Measurements from ENCODE around the gene MFSD8. TPM values are rescaled to one million over a fixed set of nuclear protein-coding genes. Genes with fewer than 3 reads are reported as not detected.

MFSD8 gene
- total and polyA plus RNA-seq, 10 donors = 13.9 to 42.5 (median 34.0) TPM

DNA sequence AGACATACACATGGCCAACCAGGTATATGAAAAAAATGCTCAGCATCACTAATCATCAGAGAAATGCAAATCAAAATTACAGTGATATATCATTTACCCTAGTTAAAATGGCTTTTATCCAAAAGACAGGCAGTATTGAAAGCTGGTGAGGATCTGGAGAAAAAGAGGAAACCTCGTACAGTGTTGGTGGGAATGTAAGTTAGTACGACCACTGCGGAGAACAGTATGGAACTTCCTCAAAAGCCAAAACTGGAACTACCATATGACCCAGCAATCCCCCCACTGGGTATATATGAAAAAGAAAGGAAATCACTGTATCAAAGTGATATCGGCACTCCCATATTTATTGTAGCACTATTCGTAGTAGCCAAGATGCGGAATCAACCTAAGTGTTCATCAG lies 23.7 kb upstream of the MFSD8 start:
- peaks cover 0 to 13% (median 8%) of the 10 kb centered on the region in 6 donors for H3K4me1 ChIP-seq
- intact Hi-C loops (cut with DNase I; ENCODE audit: low total_unique reads) = no loop called here
- no peak overlapping the region for H3K27ac ChIP-seq
- H3K36me3 ChIP-seq = peaks cover 0 to 86% (median 32%) of the 10 kb centered on the region in 6 donors
- no peaks in the 10 kb centered on the region for H3K27me3 ChIP-seq (replicated peaks in 1 of 7)
- TF ChIP-seq, protein P1, sequence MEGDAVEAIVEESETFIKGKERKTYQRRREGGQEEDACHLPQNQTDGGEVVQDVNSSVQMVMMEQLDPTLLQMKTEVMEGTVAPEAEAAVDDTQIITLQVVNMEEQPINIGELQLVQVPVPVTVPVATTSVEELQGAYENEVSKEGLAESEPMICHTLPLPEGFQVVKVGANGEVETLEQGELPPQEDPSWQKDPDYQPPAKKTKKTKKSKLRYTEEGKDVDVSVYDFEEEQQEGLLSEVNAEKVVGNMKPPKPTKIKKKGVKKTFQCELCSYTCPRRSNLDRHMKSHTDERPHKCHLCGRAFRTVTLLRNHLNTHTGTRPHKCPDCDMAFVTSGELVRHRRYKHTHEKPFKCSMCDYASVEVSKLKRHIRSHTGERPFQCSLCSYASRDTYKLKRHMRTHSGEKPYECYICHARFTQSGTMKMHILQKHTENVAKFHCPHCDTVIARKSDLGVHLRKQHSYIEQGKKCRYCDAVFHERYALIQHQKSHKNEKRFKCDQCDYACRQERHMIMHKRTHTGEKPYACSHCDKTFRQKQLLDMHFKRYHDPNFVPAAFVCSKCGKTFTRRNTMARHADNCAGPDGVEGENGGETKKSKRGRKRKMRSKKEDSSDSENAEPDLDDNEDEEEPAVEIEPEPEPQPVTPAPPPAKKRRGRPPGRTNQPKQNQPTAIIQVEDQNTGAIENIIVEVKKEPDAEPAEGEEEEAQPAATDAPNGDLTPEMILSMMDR (IDR thresholded peaks at IDR 0.05 in 8 of 11, conservative IDR thresholded peaks at IDR 0.05 in 3 of 11) = no peak
- TF ChIP-seq POLR2A (IDR thresholded peaks at IDR 0.05) (no peak), POLR2AphosphoS5 (IDR thresholded peaks at IDR 0.05) (no peak)
- H3K9me3 ChIP-seq = no peaks in the 10 kb centered on the region
- H3K4me3 ChIP-seq = no peak overlapping the region
- DNase-seq = no peak
- WGBS, 5 donors = 74 to 89% (median 84%) methylated on average over 6 of the region's 6 CpGs

DNA sequence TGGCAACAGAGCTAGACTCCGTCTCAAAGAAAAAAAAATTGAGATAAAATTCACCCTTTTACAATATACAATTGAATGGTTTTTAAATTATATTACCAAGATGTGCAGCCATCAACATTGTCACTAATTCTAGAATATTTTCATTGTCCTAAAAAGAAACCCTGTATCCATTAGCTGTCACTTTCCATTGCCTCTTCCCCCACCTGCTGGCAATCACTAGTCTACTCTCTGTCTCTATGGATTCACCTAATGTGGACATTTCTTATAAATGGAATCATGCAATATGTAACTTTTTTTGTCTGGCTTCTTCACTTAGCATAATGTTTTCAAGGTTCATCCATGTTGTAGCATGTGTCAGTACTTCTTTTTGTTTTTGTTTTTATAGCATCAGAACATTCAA lies 21.0 kb upstream of the MFSD8 start:
- DNase-seq = no peak
- H3K27ac ChIP-seq = no peak overlapping the region
- no peaks in the 10 kb centered on the region for H3K9me3 ChIP-seq
- H3K27me3 ChIP-seq (replicated peaks in 1 of 7) = no peaks in the 10 kb centered on the region
- WGBS, 5 donors = 95 to 100% (median 97%) methylated on average over 1 of the region's 1 CpG
- H3K36me3 ChIP-seq = peaks cover 0 to 80% (median 39%) of the 10 kb centered on the region in 6 donors
- intact Hi-C loops (cut with DNase I; ENCODE audit: low total_unique reads) = no loop called here
- TF ChIP-seq, protein P1 (IDR thresholded peaks at IDR 0.05 in 8 of 11, conservative IDR thresholded peaks at IDR 0.05 in 3 of 11) = no peak
- TF ChIP-seq POLR2A (IDR thresholded peaks at IDR 0.05) (no peak), POLR2AphosphoS5 (IDR thresholded peaks at IDR 0.05) (no peak)
- no peaks in the 10 kb centered on the region for H3K4me1 ChIP-seq
- H3K4me3 ChIP-seq = no peak overlapping the region

DNA sequence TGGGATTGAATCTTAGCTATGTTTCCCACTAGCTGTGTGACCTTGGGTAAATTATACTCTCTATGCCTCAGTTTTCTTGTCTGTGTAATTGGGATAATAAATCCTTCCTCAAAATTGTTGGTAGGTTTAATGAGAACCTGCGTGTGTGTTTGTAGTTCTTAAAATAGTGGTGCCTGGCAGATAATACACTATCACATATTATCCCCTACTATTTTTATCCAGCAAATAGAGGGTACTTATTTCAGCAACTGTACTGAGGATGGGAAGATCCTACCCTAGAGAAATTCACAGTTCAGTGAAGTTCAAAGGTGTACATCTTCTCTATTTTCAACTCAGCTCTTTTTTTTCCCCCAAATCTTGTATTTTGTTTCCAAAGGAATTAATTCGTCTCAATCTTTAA lies 17.5 kb upstream of the MFSD8 start:
- intact Hi-C loops (cut with DNase I; ENCODE audit: low total_unique reads) = no loop called here
- TF ChIP-seq POLR2AphosphoS5 (IDR thresholded peaks at IDR 0.05) (no peak), POLR2A (IDR thresholded peaks at IDR 0.05) (no peak)
- TF ChIP-seq, protein P1 (IDR thresholded peaks at IDR 0.05 in 8 of 11, conservative IDR thresholded peaks at IDR 0.05 in 3 of 11) = no peak
- WGBS, 5 donors = 92 to 97% (median 95%) methylated on average over 2 of the region's 2 CpGs
- no peak overlapping the region for H3K4me3 ChIP-seq
- peaks cover 0 to 11% (median 4%) of the 10 kb centered on the region in 8 donors for H3K9me3 ChIP-seq
- H3K27ac ChIP-seq = no peak overlapping the region
- no peaks in the 10 kb centered on the region for H3K27me3 ChIP-seq (replicated peaks in 1 of 7)
- H3K4me1 ChIP-seq = no peaks in the 10 kb centered on the region
- peaks cover 0 to 49% (median 35%) of the 10 kb centered on the region in 6 donors for H3K36me3 ChIP-seq
- no peak for DNase-seq

DNA sequence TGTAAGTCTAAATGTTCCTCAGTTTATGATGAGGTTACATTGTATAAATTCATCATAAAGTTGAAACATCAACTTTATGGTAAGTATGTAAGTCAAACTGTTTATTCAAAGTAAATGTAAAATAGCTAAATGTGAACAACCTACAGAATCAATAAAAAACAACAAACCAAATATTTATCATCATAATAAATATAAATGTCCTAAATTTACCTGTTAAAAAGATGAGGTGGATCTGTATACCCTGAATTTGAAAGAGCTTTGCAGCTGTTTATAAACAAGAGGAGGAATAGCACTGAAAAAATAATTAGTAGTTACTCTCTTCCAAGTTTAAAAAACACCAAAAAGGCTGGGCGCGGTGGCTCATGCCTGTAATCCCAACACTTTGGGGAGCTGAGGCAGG lies 14.0 kb upstream of the MFSD8 start:
- no peak overlapping the region for H3K27ac ChIP-seq
- WGBS, 5 donors = 97 to 100% (median 98%) methylated on average over 2 of the region's 2 CpGs
- no peak overlapping the region for H3K4me3 ChIP-seq
- H3K27me3 ChIP-seq (replicated peaks in 1 of 7) = no peaks in the 10 kb centered on the region
- peaks cover 0 to 28% (median 11%) of the 10 kb centered on the region in 6 donors for H3K36me3 ChIP-seq
- DNase-seq = no peak
- peaks cover 0 to 11% (median 4%) of the 10 kb centered on the region in 8 donors for H3K9me3 ChIP-seq
- intact Hi-C loops (cut with DNase I; ENCODE audit: low total_unique reads) = no loop called here
- no peaks in the 10 kb centered on the region for H3K4me1 ChIP-seq
- TF ChIP-seq, protein P1 (IDR thresholded peaks at IDR 0.05 in 8 of 11, conservative IDR thresholded peaks at IDR 0.05 in 3 of 11) = no peak
- TF ChIP-seq POLR2AphosphoS5 (IDR thresholded peaks at IDR 0.05) = no peak
- TF ChIP-seq POLR2A (IDR thresholded peaks at IDR 0.05) = no peak
